ENCODE measurements around the gene STIM2. TPM values are rescaled to one million over a fixed set of nuclear protein-coding genes. Genes with fewer than 3 reads are reported as not detected.
"Not testable (repeated sequence)": the region's sequence is repeated elsewhere in the genome, so short reads cannot be mapped to it uniquely, and the experiment has no call there.

Gene STIM2
- total RNA-seq (2014; rRNA removed; shearing (Covaris generic); ENCODE audit: low replicate concordance), result 96.4 and 203 TPM in 2 replicates

GRCh38 chr4:26860157-26860921 lies at the start of gene STIM2:
Gene STIM2 (plus strand): TSS chr4:26860841.
- DNase-seq, result peak; percentile 99
- H3K9me3 ChIP-seq (ENCODE audit: low read length), result no peaks in the 10 kb centered on the region
- H3K4me1 ChIP-seq (ENCODE audit: low read length), result peaks cover 51% of the 10 kb centered on the region
- H3K36me3 ChIP-seq (ENCODE audit: insufficient read depth, low read length), result no peaks in the 10 kb centered on the region
- no peaks in the 10 kb centered on the region for H3K9me2 ChIP-seq (replicated peaks; ENCODE audit: insufficient read depth, low read length)
- H3K27me3 ChIP-seq (ENCODE audit: low read length), result no peaks in the 10 kb centered on the region
- peaks cover 55% of the 10 kb centered on the region for H3K79me2 ChIP-seq (ENCODE audit: low read length)
- H2AFZ ChIP-seq (ENCODE audit: low read length), result no peak within 1 kb of the TSS
- H3K4me2 ChIP-seq (ENCODE audit: low read depth, low read length, poor library complexity, severe bottlenecking), result peak within 1 kb of the TSS; percentile 98
- peak within 1 kb of the TSS; percentile 98 for H3K9ac ChIP-seq (ENCODE audit: low read length)
- peak within 1 kb of the TSS; percentile 92 for H3K4me3 ChIP-seq (ENCODE audit: low read length)
- peak within 1 kb of the TSS; percentile 95 for H3K27ac ChIP-seq (ENCODE audit: low read length)
- peaks cover 18% of the 10 kb centered on the region for H4K20me1 ChIP-seq (ENCODE audit: insufficient read depth, low read depth, low read length)

- not testable (repeated sequence) for H3K4me3 ChIP-seq (ENCODE audit: low read length); H3K36me3 ChIP-seq (ENCODE audit: insufficient read depth, low read length); H4K20me1 ChIP-seq (ENCODE audit: insufficient read depth, low read depth, low read length); H2AFZ ChIP-seq (ENCODE audit: low read length); H3K27ac ChIP-seq (ENCODE audit: low read length); DNase-seq; H3K4me2 ChIP-seq (ENCODE audit: low read depth, low read length, poor library complexity, severe bottlenecking); H3K9me2 ChIP-seq (replicated peaks; ENCODE audit: insufficient read depth, low read length); H3K79me2 ChIP-seq (ENCODE audit: low read length); H3K9me3 ChIP-seq (ENCODE audit: low read length); H3K27me3 ChIP-seq (ENCODE audit: low read length); H3K9ac ChIP-seq (ENCODE audit: low read length)
- peaks cover 39% of the 10 kb centered on the region for H3K4me1 ChIP-seq (ENCODE audit: low read length)
Observed at GRCh38 chr4:26811571-26811970, 49.1 kb upstream of the STIM2 start.

GRCh38 chr4:26812049-26812714 lies 48.5 kb upstream of the STIM2 start:
- Histone ChIP-seq H3K27me3 (ENCODE audit: low read length) (no peaks in the 10 kb centered on the region), H3K9ac (ENCODE audit: low read length) (no peak overlapping the region), H3K36me3 (ENCODE audit: insufficient read depth, low read length) (no peaks in the 10 kb centered on the region), H3K4me2 (ENCODE audit: low read depth, low read length, poor library complexity, severe bottlenecking) (no peak overlapping the region), H3K9me3 (ENCODE audit: low read length) (no peaks in the 10 kb centered on the region), H4K20me1 (ENCODE audit: insufficient read depth, low read depth, low read length) (no peaks in the 10 kb centered on the region), H3K79me2 (ENCODE audit: low read length) (no peaks in the 10 kb centered on the region), H2AFZ (ENCODE audit: low read length) (no peak overlapping the region), H3K9me2 (replicated peaks; ENCODE audit: insufficient read depth, low read length) (no peaks in the 10 kb centered on the region), H3K27ac (ENCODE audit: low read length) (no peak overlapping the region), H3K4me3 (ENCODE audit: low read length) (no peak overlapping the region), H3K4me1 (ENCODE audit: low read length) (peaks cover 33% of the 10 kb centered on the region)
- DNase-seq, result no peak

- no peaks in the 10 kb centered on the region for H3K9me2 ChIP-seq (replicated peaks; ENCODE audit: insufficient read depth, low read length)
- H2AFZ ChIP-seq (ENCODE audit: low read length), result no peak overlapping the region
- H3K36me3 ChIP-seq (ENCODE audit: insufficient read depth, low read length), result no peaks in the 10 kb centered on the region
- DNase-seq, result no peak
- no peaks in the 10 kb centered on the region for H3K27me3 ChIP-seq (ENCODE audit: low read length)
- H3K79me2 ChIP-seq (ENCODE audit: low read length), result no peaks in the 10 kb centered on the region
- no peak overlapping the region for H3K4me3 ChIP-seq (ENCODE audit: low read length)
- no peaks in the 10 kb centered on the region for H4K20me1 ChIP-seq (ENCODE audit: insufficient read depth, low read depth, low read length)
- no peak overlapping the region for H3K9ac ChIP-seq (ENCODE audit: low read length)
- H3K4me1 ChIP-seq (ENCODE audit: low read length), result peaks cover 19% of the 10 kb centered on the region
- no peak overlapping the region for H3K27ac ChIP-seq (ENCODE audit: low read length)
- H3K9me3 ChIP-seq (ENCODE audit: low read length), result no peaks in the 10 kb centered on the region
- H3K4me2 ChIP-seq (ENCODE audit: low read depth, low read length, poor library complexity, severe bottlenecking), result no peak overlapping the region
Observed at GRCh38 chr4:26813698-26814097, 46.9 kb upstream of the STIM2 start.

GRCh38 chr4:26815199-26815598 lies 45.4 kb upstream of the STIM2 start:
- Histone ChIP-seq H4K20me1 (ENCODE audit: insufficient read depth, low read depth, low read length) (no peaks in the 10 kb centered on the region), H3K4me2 (ENCODE audit: low read depth, low read length, poor library complexity, severe bottlenecking) (no peak overlapping the region), H3K9me3 (ENCODE audit: low read length) (no peaks in the 10 kb centered on the region), H2AFZ (ENCODE audit: low read length) (no peak overlapping the region), H3K27me3 (ENCODE audit: low read length) (no peaks in the 10 kb centered on the region), H3K4me3 (ENCODE audit: low read length) (no peak overlapping the region), H3K27ac (ENCODE audit: low read length) (no peak overlapping the region), H3K36me3 (ENCODE audit: insufficient read depth, low read length) (no peaks in the 10 kb centered on the region), H3K4me1 (ENCODE audit: low read length) (peaks cover 14% of the 10 kb centered on the region), H3K9me2 (replicated peaks; ENCODE audit: insufficient read depth, low read length) (no peaks in the 10 kb centered on the region), H3K79me2 (ENCODE audit: low read length) (no peaks in the 10 kb centered on the region), H3K9ac (ENCODE audit: low read length) (no peak overlapping the region)
- no peak for DNase-seq

- no peaks in the 10 kb centered on the region for H3K9me2 ChIP-seq (replicated peaks; ENCODE audit: insufficient read depth, low read length)
- H3K4me1 ChIP-seq (ENCODE audit: low read length), result peaks cover 14% of the 10 kb centered on the region
- no peaks in the 10 kb centered on the region for H3K36me3 ChIP-seq (ENCODE audit: insufficient read depth, low read length)
- no peak overlapping the region for H3K4me2 ChIP-seq (ENCODE audit: low read depth, low read length, poor library complexity, severe bottlenecking)
- no peaks in the 10 kb centered on the region for H4K20me1 ChIP-seq (ENCODE audit: insufficient read depth, low read depth, low read length)
- H3K79me2 ChIP-seq (ENCODE audit: low read length), result no peaks in the 10 kb centered on the region
- DNase-seq, result no peak
- H3K9ac ChIP-seq (ENCODE audit: low read length), result no peak overlapping the region
- no peaks in the 10 kb centered on the region for H3K9me3 ChIP-seq (ENCODE audit: low read length)
- no peaks in the 10 kb centered on the region for H3K27me3 ChIP-seq (ENCODE audit: low read length)
- H3K4me3 ChIP-seq (ENCODE audit: low read length), result no peak overlapping the region
- no peak overlapping the region for H3K27ac ChIP-seq (ENCODE audit: low read length)
- no peak overlapping the region for H2AFZ ChIP-seq (ENCODE audit: low read length)
Observed at GRCh38 chr4:26815706-26816105, 44.9 kb upstream of the STIM2 start.

GRCh38 chr4:26819026-26819425 lies 41.6 kb upstream of the STIM2 start:
- DNase-seq, result peak; percentile 41
- H3K9ac ChIP-seq (ENCODE audit: low read length), result no peak overlapping the region
- no peak overlapping the region for H3K4me3 ChIP-seq (ENCODE audit: low read length)
- no peaks in the 10 kb centered on the region for H3K9me3 ChIP-seq (ENCODE audit: low read length)
- no peaks in the 10 kb centered on the region for H3K27me3 ChIP-seq (ENCODE audit: low read length)
- H3K4me2 ChIP-seq (ENCODE audit: low read depth, low read length, poor library complexity, severe bottlenecking), result no peak overlapping the region
- H3K27ac ChIP-seq (ENCODE audit: low read length), result no peak overlapping the region
- H2AFZ ChIP-seq (ENCODE audit: low read length), result no peak overlapping the region
- no peaks in the 10 kb centered on the region for H3K9me2 ChIP-seq (replicated peaks; ENCODE audit: insufficient read depth, low read length)
- no peaks in the 10 kb centered on the region for H4K20me1 ChIP-seq (ENCODE audit: insufficient read depth, low read depth, low read length)
- peaks cover 25% of the 10 kb centered on the region for H3K4me1 ChIP-seq (ENCODE audit: low read length)
- H3K79me2 ChIP-seq (ENCODE audit: low read length), result no peaks in the 10 kb centered on the region
- H3K36me3 ChIP-seq (ENCODE audit: insufficient read depth, low read length), result no peaks in the 10 kb centered on the region

GRCh38 chr4:26819478-26820095 lies 41.1 kb upstream of the STIM2 start:
- H3K9me3 ChIP-seq (ENCODE audit: low read length), result no peaks in the 10 kb centered on the region
- no peaks in the 10 kb centered on the region for H3K36me3 ChIP-seq (ENCODE audit: insufficient read depth, low read length)
- H3K9ac ChIP-seq (ENCODE audit: low read length), result no peak overlapping the region
- H3K27ac ChIP-seq (ENCODE audit: low read length), result no peak overlapping the region
- no peak overlapping the region for H3K4me3 ChIP-seq (ENCODE audit: low read length)
- H4K20me1 ChIP-seq (ENCODE audit: insufficient read depth, low read depth, low read length), result no peaks in the 10 kb centered on the region
- no peak overlapping the region for H2AFZ ChIP-seq (ENCODE audit: low read length)
- DNase-seq, result peak; percentile 61
- no peaks in the 10 kb centered on the region for H3K27me3 ChIP-seq (ENCODE audit: low read length)
- H3K4me1 ChIP-seq (ENCODE audit: low read length), result peaks cover 28% of the 10 kb centered on the region
- no peak overlapping the region for H3K4me2 ChIP-seq (ENCODE audit: low read depth, low read length, poor library complexity, severe bottlenecking)
- no peaks in the 10 kb centered on the region for H3K9me2 ChIP-seq (replicated peaks; ENCODE audit: insufficient read depth, low read length)
- no peaks in the 10 kb centered on the region for H3K79me2 ChIP-seq (ENCODE audit: low read length)

All from Karpas-422 (cell line).